Measurements from ENCODE around the gene FBXO27.

GRCh38 chr19:39060171-39060570 lies 27.8 kb upstream of the FBXO27 start:
- TF ChIP-seq EZH2 (IDR thresholded peaks at IDR 0.05; ENCODE audit: borderline replicate concordance, low read depth, low read length, poor library complexity, severe bottlenecking) (no peak), CTCF (conservative IDR thresholded peaks at IDR 0.05; ENCODE audit: low read depth, low read length) (no peak)
